Psoas muscle (tissue), 8 donors: ENCODE results near the gene MRPS7. TPM values are rescaled to one million over a fixed set of nuclear protein-coding genes. Genes with fewer than 3 reads are reported as not detected.

Experiments used
- ATAC-seq, 4 donors: fragments of 200-7000 bp; cut with Tn5 transposase; one replicate each; pipeline ENCODE4 v1.9.1; 2020; ENCODE audit warnings: moderate library complexity in 3 of 4, mild to moderate bottlenecking in 2 of 4
- DNase-seq, 2 donors: peaks; one replicate each; pipeline ENCODE4 v3.0.0-alpha.2; 2020
- H3K27ac ChIP-seq: fragments of 200-600 bp; one replicate; pipeline ENCODE4 v1.8.0; 2022
- H3K27me3 ChIP-seq, 3 donors: fragments of 200-600 bp in 1 of 3; one replicate each; pipeline versions ENCODE4 v1.6.1 to v1.8.0; 2013 to 2022; ENCODE audit warnings: low read length in 2 of 3, mild to moderate bottlenecking in 2 of 3, moderate library complexity in 1 of 3; ENCODE audit not compliant: insufficient read depth in 3 of 3
- H3K36me3 ChIP-seq, 2 donors: fragments of 200-600 bp in 1 of 2; one replicate each; pipeline versions ENCODE4 v1.6.1 to v1.8.0; 2013 to 2022; ENCODE audit warnings: low read depth in 1 of 2, mild to moderate bottlenecking in 1 of 2, moderate library complexity in 1 of 2; ENCODE audit not compliant: insufficient read depth in 1 of 2
- H3K4me1 ChIP-seq: fragments of 200-600 bp; one replicate; pipeline ENCODE4 v1.8.0; 2022
- H3K4me3 ChIP-seq: fragments of 200-600 bp; one replicate; pipeline ENCODE4 v1.8.0; 2022; ENCODE audit warnings: mild to moderate bottlenecking
- H3K9me3 ChIP-seq: fragments of 200-600 bp; one replicate; pipeline ENCODE4 v1.8.0; 2022
- CTCF ChIP-seq: fragments of 200-600 bp; IDR thresholded peaks from one replicate; pipeline ENCODE4 v1.8.0; 2022; ENCODE audit warnings: antibody characterized with exemption
- WGBS, 3 donors: extraction: QIAGEN DNeasy Blood & Tissue Kit; methylation state at CpG; one replicate each; pipeline versions ENCODE4 v1.1.6 to v1.1.7; 2013; 5-methylcytosine and 5-hydroxymethylcytosine counted together
- intact Hi-C, 2 donors: fragments of 100-400 bp; cut with DNase I; formaldehyde crosslinking; loops; one replicate each; pipeline versions ENCODE4 v1.11.0 to v1.14.2; 2022
- polyA plus RNA-seq, 3 donors: library from polyadenylated mRNA; stranded (reverse); fragments of 200-250 nt; gene quantifications; one replicate each; pipeline ENCODE4 v1.2.3, GENCODE V29; 2013
- total RNA-seq, 4 donors: library from RNA; stranded (reverse); fragmentation: NEBNext Ultra II Directional in 2 of 4; extraction: Animal tissue kit (Norgen Biotek cat#: 25700) in 2 of 4; gene quantifications; one replicate each; pipeline versions ENCODE4 v1.2.1 to v1.2.4, GENCODE V29; 2021 to 2023
- donor health status: healthy with polysubstance abuse.
- donor health status: DM: no; HTN: no; CAD: no; lungs with moderate emphysema.
- donor health status: Bipolar disorder and iron deficiency.
- donor health status: healthy.
- donor health status: DM: yes; HTN: yes; CAD: no.
- donor health status: DM: no; HTN: no; CAD: no.
- donor health status: DM: no; HTN: no; CAD: no.
- donor health status: DM: yes; HTN: yes; CAD: no.

Gene MRPS7
- total and polyA plus RNA-seq, 7 donors = 98.2 to 165 (median 122) TPM

DNA sequence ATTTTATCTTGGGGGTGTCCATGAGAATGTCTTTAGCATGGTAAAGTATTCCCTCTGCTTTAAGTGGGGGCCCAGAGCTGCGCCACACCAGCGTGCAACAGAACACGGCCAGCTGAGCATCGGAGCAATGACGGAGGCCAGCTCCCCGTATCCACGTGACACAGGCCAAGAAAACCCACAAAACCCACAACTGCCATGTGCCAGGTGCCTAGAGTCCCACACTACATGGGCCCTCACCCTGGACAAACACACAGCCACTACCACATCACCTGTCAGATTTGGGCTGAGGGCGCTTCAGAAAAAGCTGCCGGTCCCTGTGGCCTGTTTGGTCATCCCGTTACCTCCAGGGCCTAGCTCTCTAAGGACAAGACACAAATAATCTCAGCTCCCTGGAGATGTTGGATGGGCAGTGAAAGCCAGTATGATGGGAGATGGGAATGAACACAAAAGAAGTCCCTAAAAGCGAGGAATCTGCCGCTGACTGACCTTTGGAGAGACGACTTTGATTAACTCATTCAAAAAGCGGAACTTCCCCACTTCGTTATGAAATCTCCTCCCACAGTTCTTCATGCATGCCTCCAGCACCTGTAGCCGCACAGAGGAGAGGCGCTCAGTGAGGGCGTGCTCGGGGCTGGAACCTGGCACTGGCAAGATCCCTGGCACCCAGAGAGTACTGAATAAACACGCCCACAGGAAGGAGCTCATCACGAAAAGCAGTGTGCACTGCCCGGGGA is 17.4 kb upstream of the MRPS7 start:
- no peak for ATAC-seq
- Histone ChIP-seq H3K4me3 (no peak overlapping the region), H3K27ac (no peak overlapping the region), H3K9me3 (no peaks in the 10 kb centered on the region), H3K36me3 (peaks cover 0 to 83% of the 10 kb centered on the region in 2 donors), H3K27me3 (no peaks in the 10 kb centered on the region), H3K4me1 (peaks cover 10% of the 10 kb centered on the region)
- 81 to 90% (median 84%) methylated on average over 22 of the region's 22 CpGs for WGBS, 3 donors
- DNase-seq = no peak
- intact Hi-C loops = no loop called here
- no peak for TF ChIP-seq CTCF

- ATAC-seq (no peak), DNase-seq (no peak)
- WGBS, 3 donors = 87 to 93% (median 91%) methylated on average over 6 of the region's 6 CpGs
- no peaks in the 10 kb centered on the region for H3K27me3 ChIP-seq
- no peak overlapping the region for H3K4me3 ChIP-seq
- H3K27ac ChIP-seq = no peak overlapping the region
- intact Hi-C loops = no loop called here
- H3K4me1 ChIP-seq = peaks cover 16% of the 10 kb centered on the region
- peaks cover 0 to 76% of the 10 kb centered on the region in 2 donors for H3K36me3 ChIP-seq
- TF ChIP-seq CTCF = no peak
- no peaks in the 10 kb centered on the region for H3K9me3 ChIP-seq
Observed at GRCh38 chr17:75245011-75245410, 16.7 kb upstream of the MRPS7 start.

DNA sequence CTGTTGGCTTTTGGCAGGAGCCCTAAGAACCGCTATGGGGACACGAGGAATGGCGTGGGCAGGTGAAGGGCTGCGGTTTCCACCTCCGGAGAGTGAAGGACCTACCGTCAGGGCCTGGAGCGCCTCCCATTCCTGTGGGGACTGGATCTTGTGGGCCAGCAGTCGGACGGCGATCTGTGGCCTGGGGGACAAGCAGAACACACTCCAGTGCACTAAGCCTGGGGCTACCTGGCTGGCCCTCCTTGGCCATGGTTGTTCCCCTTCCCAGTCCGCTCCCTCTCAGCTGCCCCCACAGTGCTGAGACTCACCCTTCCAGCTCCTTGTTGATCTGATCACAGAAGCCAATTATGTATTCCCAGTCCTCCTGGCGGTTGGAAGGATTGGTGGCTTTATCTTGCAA is 15.3 kb upstream of the MRPS7 start:
- no peak for DNase-seq

DNA sequence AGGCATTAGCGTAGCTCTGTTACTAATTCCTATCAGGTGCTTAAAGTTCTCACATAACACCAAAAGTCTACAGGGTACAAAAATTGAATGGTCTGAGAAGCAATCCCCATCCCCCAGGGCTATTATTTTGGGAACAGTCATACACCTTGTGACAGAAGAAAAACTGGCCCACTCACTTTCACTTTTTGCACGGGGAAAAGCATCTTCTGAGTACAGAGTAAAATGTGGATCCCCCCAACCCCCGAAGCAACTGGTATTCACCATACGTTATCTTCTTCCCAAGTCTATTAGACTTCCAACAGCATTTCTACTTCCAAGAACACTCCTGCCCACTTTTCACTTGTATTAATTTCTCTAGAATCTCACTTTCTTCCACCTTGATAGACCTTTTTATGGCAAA is 12.1 kb upstream of the MRPS7 start:
- H3K4me3 ChIP-seq = no peak overlapping the region
- no peak for TF ChIP-seq CTCF
- H3K4me1 ChIP-seq = peaks cover 17% of the 10 kb centered on the region
- ATAC-seq (no peak), DNase-seq (no peak)
- intact Hi-C loops = no loop called here
- H3K9me3 ChIP-seq = no peaks in the 10 kb centered on the region
- H3K27ac ChIP-seq = peak overlapping the region; percentile 49
- 51 to 65% (median 54%) methylated on average over 4 of the region's 4 CpGs for WGBS, 3 donors
- H3K27me3 ChIP-seq = no peaks in the 10 kb centered on the region
- peaks cover 0 to 30% of the 10 kb centered on the region in 2 donors for H3K36me3 ChIP-seq

More for the DNA sequence above, 15.3 kb upstream of the MRPS7 start:
- Histone ChIP-seq H3K27me3 (no peaks in the 10 kb centered on the region), H3K9me3 (no peaks in the 10 kb centered on the region), H3K4me1 (peaks cover 25% of the 10 kb centered on the region), H3K36me3 (peaks cover 0 to 62% of the 10 kb centered on the region in 2 donors), H3K27ac (no peak overlapping the region), H3K4me3 (no peak overlapping the region)
- intact Hi-C loops = no loop called here
- TF ChIP-seq CTCF = no peak
- 90 to 93% (median 91%) methylated on average over 9 to 12 of the region's 12 CpGs for WGBS, 3 donors
- ATAC-seq = no peak

DNA sequence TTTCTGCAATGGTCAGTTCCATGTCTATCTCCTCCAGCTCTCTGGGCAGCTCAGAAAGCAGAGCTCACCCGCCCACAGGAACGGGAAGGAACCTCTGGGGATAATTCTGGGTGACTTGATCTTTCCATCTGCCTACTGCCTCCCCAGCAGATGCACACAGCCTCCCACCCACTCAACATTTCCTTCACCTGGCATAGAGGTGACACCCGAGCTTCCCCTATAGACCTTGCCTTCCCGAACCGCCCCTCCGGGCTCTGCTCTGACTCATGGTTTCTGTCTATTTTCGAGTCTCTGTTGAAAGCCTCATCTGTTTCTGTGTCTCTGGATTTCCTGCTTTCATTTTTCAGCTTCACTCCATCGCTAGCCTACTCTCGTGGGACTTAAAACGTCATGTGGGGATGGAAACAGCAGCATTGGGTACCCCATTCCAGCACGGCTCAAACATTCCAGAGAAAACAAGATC is 11.6 kb upstream of the MRPS7 start:
- intact Hi-C loops = no loop called here
- peak; percentile 49 to 81 (median 76) for ATAC-seq
- TF ChIP-seq CTCF = no peak
- no peaks in the 10 kb centered on the region for H3K9me3 ChIP-seq
- peaks cover 17% of the 10 kb centered on the region for H3K4me1 ChIP-seq
- DNase-seq = peak; percentile 49 to 51
- WGBS, 3 donors = 39 to 45% (median 42%) methylated on average over 11 of the region's 11 CpGs
- H3K36me3 ChIP-seq = peaks cover 0 to 26% of the 10 kb centered on the region in 2 donors
- no peaks in the 10 kb centered on the region for H3K27me3 ChIP-seq
- H3K27ac ChIP-seq = peak overlapping the region; percentile 49
- no peak overlapping the region for H3K4me3 ChIP-seq
